A673 (cell line): Measurements from ENCODE around the gene LUZP1. TPM values are rescaled to one million over a fixed set of nuclear protein-coding genes. Genes with fewer than 3 reads are reported as not detected.

ENCODE experiments used
- BruUV-seq: library from RNA; stranded (reverse); fragments of 400-500 nt; replicated peaks from 2 replicates; lab custom pipeline; 2021; lab: Mats Ljungman, UMichigan
- CTCF ChIA-PET: fragments of 300-600 bp; sonication (Branson Sonifier 250); formaldehyde crosslinking; loops from one replicate; lab custom pipeline; 2022; ENCODE audit warnings: antibody characterized with exemption; lab: Charles Lee
- POLR2A ChIA-PET: fragments of 300-600 bp; sonication (Branson Sonifier 250); formaldehyde crosslinking; loops from one replicate; lab custom pipeline; 2022; ENCODE audit warnings: antibody characterized with exemption; ENCODE audit not compliant: low non-redundant PET; lab: Charles Lee
- DNase-seq: peaks from one replicate; pipeline ENCODE4 v3.0.0-alpha.2; 2015; ENCODE audit warnings: low spot score
- H3K27ac ChIP-seq: fragments of 200-600 bp; sonication (generic); 2 replicates; pipeline ENCODE4 v1.5.1; 2016; ENCODE audit warnings: mixed run types, low read depth, mild to moderate bottlenecking, mixed read lengths, antibody characterized with exemption, low read length; ENCODE audit not compliant: poor library complexity, severe bottlenecking
- H3K27me3 ChIP-seq: fragments of 200-600 bp; sonication (generic); replicated peaks from 2 replicates; pipeline ENCODE4 v1.6.1; 2017; ENCODE audit warnings: mixed run types, low read depth, mild to moderate bottlenecking, mixed read lengths, antibody characterized with exemption, low read length; ENCODE audit not compliant: insufficient read depth, poor library complexity
- H3K36me3 ChIP-seq: fragments of 200-600 bp; sonication (generic); 2 replicates; pipeline ENCODE4 v1.6.1; 2016; ENCODE audit warnings: mixed run types, mild to moderate bottlenecking, mixed read lengths, antibody characterized with exemption, low read length; ENCODE audit not compliant: insufficient read depth, poor library complexity, severe bottlenecking
- H3K4me1 ChIP-seq: fragments of 200-600 bp; sonication (generic); 2 replicates; pipeline ENCODE4 v1.6.1; 2017; ENCODE audit warnings: mixed run types, mild to moderate bottlenecking, mixed read lengths, antibody characterized with exemption, low read length; ENCODE audit not compliant: insufficient read depth, poor library complexity, severe bottlenecking
- H3K4me3 ChIP-seq: fragments of 200-600 bp; sonication (generic); 2 replicates; pipeline ENCODE4 v1.5.1; 2016; ENCODE audit warnings: low read depth, mixed run types, mild to moderate bottlenecking, mixed read lengths, low read length; ENCODE audit not compliant: poor library complexity, severe bottlenecking
- H3K9me3 ChIP-seq: fragments of 200-600 bp; sonication (generic); 2 replicates; pipeline ENCODE4 v1.6.1; 2016; ENCODE audit warnings: mixed run types, low read depth, mild to moderate bottlenecking, mixed read lengths, antibody characterized with exemption, low read length; ENCODE audit not compliant: poor library complexity, severe bottlenecking
- EZH2 ChIP-seq: fragments of 200-600 bp; sonication (generic); IDR thresholded peaks from 2 replicates; pipeline ENCODE4 v1.6.1; 2017; ENCODE audit warnings: borderline replicate concordance, low read depth, mild to moderate bottlenecking, mixed read lengths, antibody characterized with exemption, low read length; ENCODE audit not compliant: poor library complexity, severe bottlenecking
- intact Hi-C: fragments of 100-400 bp; cut with micrococcal nuclease; formaldehyde crosslinking; loops from one replicate; pipeline ENCODE4 v1.10.0; 2022; ENCODE audit not compliant: unreplicated experiment
- total RNA-seq: library from RNA; stranded (reverse); gene quantifications from 2 replicates; pipeline ENCODE4 v1.2.3, GENCODE V29; 2021
- TF ChIP-seq, protein P1 (sequence below): fragments of 300-800, 200-600 bp; sonication (generic); conservative IDR thresholded peaks from 2 replicates; pipeline ENCODE4 v1.5.1; 2017; ENCODE audit warnings: low read depth, mild to moderate bottlenecking, antibody characterized with exemption, low read length, moderate library complexity, mixed read lengths

The LUZP1 gene
- total RNA-seq, 1 experiment from 2014 or later: 34.9 TPM

GRCh38 chr1:23124259-23125026 lies 44.2 kb downstream of the LUZP1 start:
- intact Hi-C loops: loop anchor here (5.0 kb wide), 1 partner anchor 43 kb away; the partner anchor contains the start of gene LUZP1
- no peak overlapping the region for H3K27ac ChIP-seq
- no peaks in the 10 kb centered on the region for H3K36me3 ChIP-seq
- H3K27me3 ChIP-seq: no peaks in the 10 kb centered on the region
- ChIA-PET POLR2A (no interaction called here), CTCF (no interaction called here)
- no peaks in the 10 kb centered on the region for H3K9me3 ChIP-seq
- TF ChIP-seq, protein P1, sequence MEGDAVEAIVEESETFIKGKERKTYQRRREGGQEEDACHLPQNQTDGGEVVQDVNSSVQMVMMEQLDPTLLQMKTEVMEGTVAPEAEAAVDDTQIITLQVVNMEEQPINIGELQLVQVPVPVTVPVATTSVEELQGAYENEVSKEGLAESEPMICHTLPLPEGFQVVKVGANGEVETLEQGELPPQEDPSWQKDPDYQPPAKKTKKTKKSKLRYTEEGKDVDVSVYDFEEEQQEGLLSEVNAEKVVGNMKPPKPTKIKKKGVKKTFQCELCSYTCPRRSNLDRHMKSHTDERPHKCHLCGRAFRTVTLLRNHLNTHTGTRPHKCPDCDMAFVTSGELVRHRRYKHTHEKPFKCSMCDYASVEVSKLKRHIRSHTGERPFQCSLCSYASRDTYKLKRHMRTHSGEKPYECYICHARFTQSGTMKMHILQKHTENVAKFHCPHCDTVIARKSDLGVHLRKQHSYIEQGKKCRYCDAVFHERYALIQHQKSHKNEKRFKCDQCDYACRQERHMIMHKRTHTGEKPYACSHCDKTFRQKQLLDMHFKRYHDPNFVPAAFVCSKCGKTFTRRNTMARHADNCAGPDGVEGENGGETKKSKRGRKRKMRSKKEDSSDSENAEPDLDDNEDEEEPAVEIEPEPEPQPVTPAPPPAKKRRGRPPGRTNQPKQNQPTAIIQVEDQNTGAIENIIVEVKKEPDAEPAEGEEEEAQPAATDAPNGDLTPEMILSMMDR: no peak
- TF ChIP-seq EZH2: no peak
- no peak for DNase-seq
- H3K4me3 ChIP-seq: no peak overlapping the region
- peaks cover 42% of the 10 kb centered on the region for H3K4me1 ChIP-seq
- BruUV-seq: no TSS peak

GRCh38 chr1:23123528-23123927 lies 45.1 kb downstream of the LUZP1 start:
- intact Hi-C loops: no loop called here
- Histone ChIP-seq H3K36me3 (no peaks in the 10 kb centered on the region), H3K4me3 (no peak overlapping the region), H3K27ac (no peak overlapping the region), H3K4me1 (peaks cover 47% of the 10 kb centered on the region), H3K27me3 (no peaks in the 10 kb centered on the region), H3K9me3 (no peaks in the 10 kb centered on the region)
- no peak for DNase-seq
- no TSS peak for BruUV-seq
- ChIA-PET CTCF (interaction anchor here (0.7 kb wide), 1 partner anchor 648 kb away, joined by 4 read pairs; no protein-coding TSS in a partner anchor), POLR2A (no interaction called here)
- TF ChIP-seq EZH2: no peak
- TF ChIP-seq, protein P1: no peak

DNA sequence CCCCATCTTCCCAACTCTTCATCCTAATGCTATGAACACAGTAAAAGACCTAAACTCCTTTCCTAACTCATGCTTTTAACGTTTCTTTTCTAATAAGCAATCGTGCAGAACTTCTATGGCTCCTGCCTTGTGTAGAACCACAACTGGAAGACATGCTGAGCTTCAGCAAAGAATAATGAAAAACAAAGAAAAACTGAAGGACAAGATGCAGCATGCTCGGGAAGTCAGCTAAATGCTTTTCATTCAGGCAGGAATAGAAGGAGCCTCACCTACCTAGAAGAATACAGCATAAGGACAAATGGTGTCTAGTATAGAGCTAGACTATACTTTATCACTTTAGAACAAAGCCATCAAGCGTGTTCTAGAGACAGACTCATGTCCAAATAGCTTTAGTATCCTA lies 45.9 kb downstream of the LUZP1 start:
- Histone ChIP-seq H3K36me3 (no peaks in the 10 kb centered on the region), H3K9me3 (no peaks in the 10 kb centered on the region), H3K4me3 (peak overlapping the region; percentile 8), H3K27me3 (no peaks in the 10 kb centered on the region), H3K4me1 (peaks cover 47% of the 10 kb centered on the region), H3K27ac (peak overlapping the region; percentile 32)
- no peak for DNase-seq
- CTCF ChIA-PET: interaction anchor here (0.7 kb wide), 1 partner anchor 649 kb away, joined by 4 read pairs; no protein-coding TSS in a partner anchor
- POLR2A ChIA-PET: no interaction called here
- no peak for TF ChIP-seq EZH2
- TF ChIP-seq, protein P1: no peak
- intact Hi-C loops: no loop called here
- no TSS peak for BruUV-seq
